Activated CD4-positive, alpha-beta T cell treated with anti-CD3 and anti-CD28 coated beads for 1 hour (primary cell): Measurements from ENCODE around the gene CACTIN.
"Not testable (repeated sequence)": the region's sequence is repeated elsewhere in the genome, so short reads cannot be mapped to it uniquely, and the experiment has no call there.

Experiments
- DNase-seq: peaks from one replicate; pipeline ENCODE4 v3.0.0-alpha.2; 2020

The CACTIN gene

GRCh38 chr19:3626473-3627350 is at the start of gene CACTIN:
TSS of gene CACTIN (minus strand) at chr19:3626790. CDS start at chr19:3626762, 28 bp downstream.
- DNase-seq, result peak; percentile 97

GRCh38 chr19:3674784-3675543 is 48.4 kb upstream of the CACTIN start:
- no peak for DNase-seq

- no peak for DNase-seq
Observed at GRCh38 chr19:3673506-3674439, 47.2 kb upstream of the CACTIN start.

- no peak for DNase-seq
Observed at GRCh38 chr19:3672993-3673392, 46.4 kb upstream of the CACTIN start.

- no peak for DNase-seq
Observed at GRCh38 chr19:3672575-3672948, 46.0 kb upstream of the CACTIN start.

GRCh38 chr19:3671680-3672574 is 45.3 kb upstream of the CACTIN start:
- DNase-seq, result no peak

- no peak for DNase-seq
Observed at GRCh38 chr19:3670796-3671679, 44.4 kb upstream of the CACTIN start.

GRCh38 chr19:3669947-3670795 is 43.6 kb upstream of the CACTIN start:
- DNase-seq, result no peak

GRCh38 chr19:3669082-3669946 is 42.7 kb upstream of the CACTIN start:
- no peak for DNase-seq

- no peak for DNase-seq
Observed at GRCh38 chr19:3668331-3669081, 41.9 kb upstream of the CACTIN start.

GRCh38 chr19:3667766-3668165 is 41.2 kb upstream of the CACTIN start:
- DNase-seq, result no peak

GRCh38 chr19:3667037-3667638 is 40.5 kb upstream of the CACTIN start:
- no peak for DNase-seq

- not testable (repeated sequence) for DNase-seq
Observed at GRCh38 chr19:3666545-3666856, 39.9 kb upstream of the CACTIN start.

- DNase-seq, result peak; percentile 69
Observed at GRCh38 chr19:3665681-3666544, 39.3 kb upstream of the CACTIN start.

- no peak for DNase-seq
Observed at GRCh38 chr19:3664879-3665642, 38.5 kb upstream of the CACTIN start.

GRCh38 chr19:3663838-3664237 is 37.2 kb upstream of the CACTIN start:
- DNase-seq, result no peak
